Ovary (tissue), 9 donors: ENCODE data around the gene TEX54. TPM values are rescaled to one million over a fixed set of nuclear protein-coding genes. Genes with fewer than 3 reads are reported as not detected.

Experiments used
- DNase-seq, 5 donors: peaks; one replicate each; pipeline ENCODE4 v3.0.0-alpha.2; 2019 to 2020
- H3K27ac ChIP-seq, 2 donors: fragments of 200-600 bp; one replicate each; pipeline versions ENCODE4 v1.5.1 to v1.8.0; 2019 to 2022
- H3K27me3 ChIP-seq: fragments of 200-600 bp; one replicate; pipeline ENCODE4 v1.8.0; 2022
- H3K36me3 ChIP-seq: fragments of 200-600 bp; sonication (generic); one replicate; pipeline ENCODE4 v1.5.1; 2019
- H3K4me1 ChIP-seq: one replicate; pipeline ENCODE4 v1.8.1; 2013; ENCODE audit warnings: mild to moderate bottlenecking, moderate library complexity; ENCODE audit not compliant: insufficient read depth
- H3K4me3 ChIP-seq: fragments of 200-600 bp; sonication (generic); one replicate; pipeline ENCODE4 v1.5.1; 2017
- H3K9me3 ChIP-seq, 2 donors: fragments of 200-600 bp in 1 of 2; sonication (generic) in 1 of 2; one replicate each; pipeline versions ENCODE4 v1.5.1 to v1.8.1; 2013 to 2019; ENCODE audit warnings: mild to moderate bottlenecking in 1 of 2, moderate library complexity in 1 of 2
- EP300 ChIP-seq: sonication (generic); formaldehyde crosslinking; IDR thresholded peaks from one replicate; pipeline ENCODE4 v1.6.1; 2017; ENCODE audit warnings: antibody characterized with exemption
- POLR2A ChIP-seq: fragments of 450-650 bp; IDR thresholded peaks from one replicate; pipeline ENCODE4 v1.6.1; 2017; ENCODE audit warnings: antibody characterized with exemption, mild to moderate bottlenecking, moderate library complexity
- WGBS, 3 donors: extraction: QIAGEN DNeasy Blood & Tissue Kit in 1 of 3; methylation state at CpG; one replicate each; pipeline versions ENCODE4 v1.1.5 to v1.1.7; 2013 to 2017; 5-methylcytosine and 5-hydroxymethylcytosine counted together
- intact Hi-C, 4 donors: fragments of 100-400 bp; cut with DNase I; formaldehyde crosslinking; loops; one replicate each; pipeline versions ENCODE4 v1.11.0 to v1.15.1; 2022 to 2023
- polyA plus RNA-seq, 2 donors: library from polyadenylated mRNA; stranded (reverse); fragments of 200-250 nt in 1 of 2; fragments of 350-450 nt in 1 of 2; fragmentation: Illumina TruSeq in 1 of 2; extraction: RNeasy Lipid Tissue Mini Kit (QIAGEN cat#74804) in 1 of 2; gene quantifications; one replicate each; pipeline ENCODE4 v1.2.3, GENCODE V29; 2013 to 2014
- total RNA-seq, 7 donors: library from RNA; depleted of rRNA in 2 of 7; stranded (reverse); fragments of >200 nt in 2 of 7; fragmentation: NEBNext Ultra II Directional in 3 of 7; extraction: Animal tissue kit (Norgen Biotek cat#: 25700) in 3 of 7; gene quantifications; one replicate each; pipeline versions ENCODE4 v1.1.0 to v1.2.4, GENCODE V29; 2016 to 2023
- TF ChIP-seq, protein P1 (sequence below), 3 donors: fragments of 450-650 bp in 2 of 3; fragments of 200-600 bp in 1 of 3; IDR thresholded peaks; one replicate each; pipeline versions ENCODE4 v1.5.1 to v1.8.0; 2016 to 2022; ENCODE audit warnings: antibody characterized with exemption in 3 of 3, mild to moderate bottlenecking in 1 of 3
- donor health status: DM: no; HTN: no; CAD: no; lungs with moderate emphysema.
- donor health status: DM: no; HTN: no; CAD: no.
- donor health status: Bipolar disorder and iron deficiency.
- donor health status: DM: yes; HTN: yes; CAD: no.
- donor health status: DM: no; HTN: no; CAD: no.
- donor health status: DM: yes; HTN: yes; CAD: no.

Gene TEX54
- total and polyA plus RNA-seq, 9 donors = not detected

DNA sequence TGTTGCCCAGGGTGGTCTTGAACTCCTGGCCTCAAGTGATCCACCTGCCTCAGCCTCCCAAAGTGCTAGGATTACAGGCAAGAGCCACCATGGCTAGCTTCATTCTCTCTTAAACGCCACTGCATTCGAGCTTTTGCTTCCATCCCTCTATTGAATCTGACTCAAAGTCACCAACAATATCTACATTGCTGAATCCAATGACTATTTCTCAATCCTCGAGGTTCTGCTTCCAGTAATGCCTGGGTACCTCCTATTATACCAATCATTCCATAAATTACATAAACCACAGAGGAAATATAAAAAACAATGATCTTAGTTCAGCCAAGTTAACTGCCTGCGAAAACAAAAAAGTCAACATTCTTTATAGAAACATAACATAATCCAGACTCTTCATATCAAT lies 15.5 kb downstream of the TEX54 start:
- TF ChIP-seq EP300 (no peak), POLR2A (no peak)
- TF ChIP-seq, protein P1, sequence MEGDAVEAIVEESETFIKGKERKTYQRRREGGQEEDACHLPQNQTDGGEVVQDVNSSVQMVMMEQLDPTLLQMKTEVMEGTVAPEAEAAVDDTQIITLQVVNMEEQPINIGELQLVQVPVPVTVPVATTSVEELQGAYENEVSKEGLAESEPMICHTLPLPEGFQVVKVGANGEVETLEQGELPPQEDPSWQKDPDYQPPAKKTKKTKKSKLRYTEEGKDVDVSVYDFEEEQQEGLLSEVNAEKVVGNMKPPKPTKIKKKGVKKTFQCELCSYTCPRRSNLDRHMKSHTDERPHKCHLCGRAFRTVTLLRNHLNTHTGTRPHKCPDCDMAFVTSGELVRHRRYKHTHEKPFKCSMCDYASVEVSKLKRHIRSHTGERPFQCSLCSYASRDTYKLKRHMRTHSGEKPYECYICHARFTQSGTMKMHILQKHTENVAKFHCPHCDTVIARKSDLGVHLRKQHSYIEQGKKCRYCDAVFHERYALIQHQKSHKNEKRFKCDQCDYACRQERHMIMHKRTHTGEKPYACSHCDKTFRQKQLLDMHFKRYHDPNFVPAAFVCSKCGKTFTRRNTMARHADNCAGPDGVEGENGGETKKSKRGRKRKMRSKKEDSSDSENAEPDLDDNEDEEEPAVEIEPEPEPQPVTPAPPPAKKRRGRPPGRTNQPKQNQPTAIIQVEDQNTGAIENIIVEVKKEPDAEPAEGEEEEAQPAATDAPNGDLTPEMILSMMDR (IDR thresholded peaks at IDR 0.05) = no peak
- H3K4me1 ChIP-seq = no peaks in the 10 kb centered on the region
- intact Hi-C loops = no loop called here
- WGBS, 3 donors = 90 to 98% (median 93%) methylated on average over 4 of the region's 4 CpGs
- H3K9me3 ChIP-seq = no peaks in the 10 kb centered on the region
- no peak overlapping the region for H3K4me3 ChIP-seq
- no peak overlapping the region for H3K27ac ChIP-seq
- no peak for DNase-seq
- H3K36me3 ChIP-seq = no peaks in the 10 kb centered on the region
- H3K27me3 ChIP-seq = no peaks in the 10 kb centered on the region

DNA sequence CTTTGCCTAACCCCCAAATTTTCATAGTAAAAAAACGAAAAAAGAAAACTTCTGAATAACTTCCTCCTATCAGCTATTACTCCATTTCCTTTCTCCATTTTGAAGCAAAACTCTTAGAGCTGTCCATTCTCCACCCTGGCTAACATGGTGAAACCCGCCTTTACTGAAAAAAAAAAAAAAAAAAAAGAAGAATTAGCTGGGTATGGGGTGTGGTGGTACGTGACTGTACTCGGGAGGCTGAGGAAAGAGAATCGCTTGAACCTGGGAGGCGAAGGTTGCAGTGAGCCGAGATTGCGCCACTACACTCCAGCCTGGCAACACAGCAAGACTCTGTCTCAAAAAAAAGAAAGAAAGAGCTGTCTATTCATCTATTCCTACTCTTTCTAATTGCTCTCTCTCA lies 16.1 kb downstream of the TEX54 start:
- intact Hi-C loops = no loop called here
- H3K36me3 ChIP-seq = no peaks in the 10 kb centered on the region
- no peak overlapping the region for H3K27ac ChIP-seq
- TF ChIP-seq POLR2A (no peak), EP300 (no peak)
- TF ChIP-seq, protein P1 (IDR thresholded peaks at IDR 0.05) = no peak
- no peaks in the 10 kb centered on the region for H3K4me1 ChIP-seq
- 83 to 94% (median 89%) methylated on average over 8 of the region's 8 CpGs for WGBS, 3 donors
- H3K4me3 ChIP-seq = no peak overlapping the region
- H3K27me3 ChIP-seq = no peaks in the 10 kb centered on the region
- no peaks in the 10 kb centered on the region for H3K9me3 ChIP-seq
- no peak for DNase-seq

DNA sequence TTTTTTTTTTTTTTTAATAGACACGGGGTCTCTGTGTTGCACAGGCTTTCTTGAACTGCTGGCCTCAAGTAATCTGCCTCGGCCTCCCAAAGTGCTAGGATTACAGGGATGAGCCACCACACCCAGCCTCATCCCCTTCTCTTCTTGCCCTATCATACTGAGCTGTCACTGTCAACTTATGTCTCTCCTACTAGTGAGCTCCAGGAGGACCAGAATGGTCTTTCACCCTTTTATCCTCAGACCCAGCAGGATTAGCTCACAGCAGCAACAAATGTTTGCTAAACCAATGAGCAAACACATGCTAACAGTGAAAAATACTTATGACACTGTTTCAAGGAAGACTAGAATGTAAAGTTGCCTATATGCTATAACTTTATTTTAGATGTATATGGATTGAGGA lies 21.0 kb downstream of the TEX54 start:
- no peak overlapping the region for H3K27ac ChIP-seq
- H3K4me1 ChIP-seq = no peaks in the 10 kb centered on the region
- no peak for DNase-seq
- 41 to 79% (median 59%) methylated on average over 2 of the region's 2 CpGs for WGBS, 3 donors
- H3K4me3 ChIP-seq = no peak overlapping the region
- no peak for TF ChIP-seq POLR2A
- no peak for TF ChIP-seq EP300
- TF ChIP-seq, protein P1 (IDR thresholded peaks at IDR 0.05) = no peak
- no peaks in the 10 kb centered on the region for H3K9me3 ChIP-seq
- no peaks in the 10 kb centered on the region for H3K36me3 ChIP-seq
- H3K27me3 ChIP-seq = no peaks in the 10 kb centered on the region
- intact Hi-C loops = no loop called here

DNA sequence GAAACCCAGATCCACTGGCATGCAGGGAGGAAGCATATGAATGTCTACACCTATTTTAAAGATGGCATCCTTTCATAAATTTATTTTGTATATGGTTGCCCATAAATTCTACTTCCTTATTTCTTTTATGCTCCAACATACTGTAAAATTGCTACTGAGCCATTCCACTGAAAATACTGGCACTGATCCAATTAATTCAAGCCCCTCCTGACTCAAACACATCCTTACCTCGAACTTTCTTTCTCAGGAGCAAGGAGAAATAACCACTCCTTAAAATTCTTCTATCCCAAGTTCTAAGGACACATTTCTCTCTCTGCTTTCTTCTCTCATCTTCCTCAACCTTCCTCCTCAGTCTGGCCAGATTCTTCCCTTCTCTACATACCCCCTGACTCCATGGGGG lies 21.9 kb downstream of the TEX54 start:
- no peaks in the 10 kb centered on the region for H3K9me3 ChIP-seq
- WGBS, 3 donors = 3 to 18% (median 8%) methylated on average over 1 of the region's 1 CpG
- intact Hi-C loops = no loop called here
- H3K36me3 ChIP-seq = no peaks in the 10 kb centered on the region
- H3K4me3 ChIP-seq = no peak overlapping the region
- H3K4me1 ChIP-seq = no peaks in the 10 kb centered on the region
- TF ChIP-seq POLR2A (no peak), EP300 (no peak)
- TF ChIP-seq, protein P1 (IDR thresholded peaks at IDR 0.05) = no peak
- no peaks in the 10 kb centered on the region for H3K27me3 ChIP-seq
- H3K27ac ChIP-seq = no peak overlapping the region
- no peak for DNase-seq
